Activated CD8-positive, alpha-beta T cell treated with anti-CD3 and anti-CD28 coated beads for 36 hours (primary cell): ENCODE results near the gene MTMR3. TPM values are rescaled to one million over a fixed set of nuclear protein-coding genes. Genes with fewer than 3 reads are reported as not detected.

Source experiments
- ATAC-seq: fragments of 200-7000 bp; cut with Tn5 transposase; one replicate; pipeline ENCODE4 v1.10.0; 2021; ENCODE audit warnings: mild to moderate bottlenecking, moderate library complexity
- CTCF ChIA-PET: fragments of 350-600 bp; sonication (Branson Sonifier 250); formaldehyde crosslinking; loops from one replicate; lab custom pipeline; 2021; ENCODE audit warnings: antibody characterized with exemption; lab: Charles Lee
- POLR2A ChIA-PET: fragments of 350-600 bp; sonication (Branson Sonifier 250); formaldehyde crosslinking; loops from one replicate; lab custom pipeline; 2021; ENCODE audit warnings: antibody characterized with exemption; lab: Charles Lee
- DNase-seq: peaks from one replicate; pipeline ENCODE4 v3.0.0-alpha.2; 2020
- H3K27ac Mint-ChIP-seq: one replicate; pipeline ENCODE4 v1.8.0; 2021; ENCODE audit warnings: mild to moderate bottlenecking, mixed read lengths
- H3K27me3 Mint-ChIP-seq: one replicate; pipeline ENCODE4 v1.8.0; 2021; ENCODE audit warnings: mixed read lengths
- H3K36me3 Mint-ChIP-seq: one replicate; pipeline ENCODE4 v1.8.0; 2021; ENCODE audit warnings: low read depth, mixed read lengths
- H3K4me1 Mint-ChIP-seq: one replicate; pipeline ENCODE4 v1.8.0; 2021; ENCODE audit warnings: low read depth, mixed read lengths
- H3K4me3 Mint-ChIP-seq: one replicate; pipeline ENCODE4 v1.8.0; 2021; ENCODE audit warnings: mild to moderate bottlenecking, moderate library complexity, mixed read lengths
- H3K9me3 Mint-ChIP-seq: one replicate; pipeline ENCODE4 v1.8.0; 2021; ENCODE audit warnings: mixed read lengths
- CTCF ChIP-seq: fragments of 200-600 bp; IDR thresholded peaks from one replicate; pipeline ENCODE4 v1.8.0; 2022; ENCODE audit warnings: antibody characterized with exemption, mild to moderate bottlenecking
- intact Hi-C: fragments of 100-400 bp; cut with micrococcal nuclease; formaldehyde crosslinking; loops from one replicate; pipeline ENCODE4 v1.10.0; 2022
- total RNA-seq, 2 experiments: library from RNA; stranded (reverse); gene quantifications; one replicate each; pipeline ENCODE4 v1.2.3, GENCODE V29; 2021

Gene MTMR3
- total RNA-seq, 2 experiments from 2014 or later: 19.5 to 21.3 TPM

GRCh38 chr22:29912605-29913398 is 29.8 kb downstream of the MTMR3 start:
- intact Hi-C loops: no loop called here
- Mint-ChIP-seq H3K4me3 (no peak overlapping the region), H3K27ac (no peak overlapping the region), H3K9me3 (no peaks in the 10 kb centered on the region), H3K36me3 (no peaks in the 10 kb centered on the region), H3K4me1 (peaks cover 51% of the 10 kb centered on the region), H3K27me3 (no peaks in the 10 kb centered on the region)
- DNase-seq: no peak
- no peak for TF ChIP-seq CTCF
- ChIA-PET CTCF (interaction anchor here (0.8 to 1.5 kb wide), 2 partner anchors 84 to 287 kb away, joined by 3 read pairs; no protein-coding TSS in a partner anchor), POLR2A (interaction anchor here (0.6 to 1.0 kb wide), 2 partner anchors 8 to 484 kb away, joined by 3 to 4 read pairs; no protein-coding TSS in a partner anchor)
- ATAC-seq: no peak

- Mint-ChIP-seq H3K36me3 (no peaks in the 10 kb centered on the region), H3K4me3 (no peak overlapping the region), H3K9me3 (no peaks in the 10 kb centered on the region), H3K27me3 (no peaks in the 10 kb centered on the region), H3K4me1 (peaks cover 57% of the 10 kb centered on the region), H3K27ac (no peak overlapping the region)
- intact Hi-C loops: no loop called here
- DNase-seq: no peak
- no peak for TF ChIP-seq CTCF
- no peak for ATAC-seq
- ChIA-PET CTCF (no interaction called here), POLR2A (no interaction called here)
Observed at GRCh38 chr22:29914165-29914564, 31.2 kb downstream of the MTMR3 start.

- POLR2A ChIA-PET: no interaction called here
- no peak for ATAC-seq
- DNase-seq: no peak
- intact Hi-C loops: no loop called here
- Mint-ChIP-seq H3K27me3 (no peaks in the 10 kb centered on the region), H3K27ac (no peak overlapping the region), H3K4me1 (peaks cover 56% of the 10 kb centered on the region), H3K36me3 (no peaks in the 10 kb centered on the region), H3K9me3 (no peaks in the 10 kb centered on the region), H3K4me3 (no peak overlapping the region)
- no peak for TF ChIP-seq CTCF
- CTCF ChIA-PET: interaction anchor here (1.5 kb wide), 1 partner anchor 173 kb away, joined by 3 read pairs; no protein-coding TSS in a partner anchor
Observed at GRCh38 chr22:29914991-29915533, 32.1 kb downstream of the MTMR3 start.

- DNase-seq (no peak), ATAC-seq (no peak)
- no peak overlapping the region for H3K27ac Mint-ChIP-seq
- no peak overlapping the region for H3K4me3 Mint-ChIP-seq
- no peaks in the 10 kb centered on the region for H3K27me3 Mint-ChIP-seq
- intact Hi-C loops: no loop called here
- ChIA-PET CTCF (interaction anchor here (0.8 to 1.5 kb wide), 2 partner anchors 32 to 172 kb away, joined by 3 read pairs; no protein-coding TSS in a partner anchor), POLR2A (no interaction called here)
- peaks cover 50% of the 10 kb centered on the region for H3K4me1 Mint-ChIP-seq
- TF ChIP-seq CTCF: no peak
- H3K9me3 Mint-ChIP-seq: no peaks in the 10 kb centered on the region
- no peaks in the 10 kb centered on the region for H3K36me3 Mint-ChIP-seq
Observed at GRCh38 chr22:29916007-29916544, 33.1 kb downstream of the MTMR3 start.
